Lower lobe of right lung (tissue), 2 donors: ENCODE results near the gene SLC52A1. TPM values are rescaled to one million over a fixed set of nuclear protein-coding genes. Genes with fewer than 3 reads are reported as not detected.
A peak's percentile ranks its signal among the peaks of the same experiment; 100 is the strongest.
"Not testable (repeated sequence)": the region's sequence is repeated elsewhere in the genome, so short reads cannot be mapped to it uniquely, and the experiment has no call there.

Source experiments
- ATAC-seq, 2 donors: fragments of 200-7000 bp; cut with Tn5 transposase; one replicate each; pipeline ENCODE4 v1.9.1; 2020 to 2022; ENCODE audit warnings: mild to moderate bottlenecking in 2 of 2, moderate library complexity in 2 of 2
- DNase-seq: peaks from one replicate; pipeline ENCODE4 v3.0.0-alpha.2; 2020
- H3K27ac ChIP-seq: fragments of 200-600 bp; one replicate; pipeline ENCODE4 v1.8.0; 2022
- H3K27me3 ChIP-seq: fragments of 200-600 bp; one replicate; pipeline ENCODE4 v1.8.0; 2022; ENCODE audit warnings: low read depth
- H3K36me3 ChIP-seq: fragments of 200-600 bp; one replicate; pipeline ENCODE4 v1.8.0; 2022; ENCODE audit warnings: mild to moderate bottlenecking
- H3K4me1 ChIP-seq: fragments of 200-600 bp; one replicate; pipeline ENCODE4 v1.8.0; 2022
- H3K4me3 ChIP-seq: fragments of 200-600 bp; one replicate; pipeline ENCODE4 v1.8.0; 2022; ENCODE audit warnings: mild to moderate bottlenecking
- H3K9me3 ChIP-seq: fragments of 200-600 bp; one replicate; pipeline ENCODE4 v1.8.0; 2022
- intact Hi-C: fragments of 100-400 bp; cut with DNase I; formaldehyde crosslinking; loops from one replicate; pipeline ENCODE4 v1.11.0; 2022
- long read RNA-seq: library from polyadenylated mRNA; unstranded; transcript quantifications from one replicate; pipeline ENCODE4 v2.0.0, GENCODE V29; 2021
- total RNA-seq: library from RNA; stranded (reverse); fragmentation: NEBNext Ultra II Directional; extraction: Animal tissue kit (Norgen Biotek cat#: 25700); gene quantifications from one replicate; pipeline ENCODE4 v1.2.1, GENCODE V29; 2021
- TF ChIP-seq, protein P1 (sequence below): fragments of 200-600 bp; IDR thresholded peaks from one replicate; pipeline ENCODE4 v1.8.0; 2022; ENCODE audit warnings: antibody characterized with exemption, mild to moderate bottlenecking
- donor health status: DM: no; HTN: yes; CAD: no; lungs with severe emphysema.

Gene SLC52A1
- 0.86 TPM for total RNA-seq
- long read RNA-seq, partial matches to known transcripts, result 1 of 2 reads
- long read RNA-seq, other reads (novel, unspliced or antisense), result 0 of 2 reads

DNA sequence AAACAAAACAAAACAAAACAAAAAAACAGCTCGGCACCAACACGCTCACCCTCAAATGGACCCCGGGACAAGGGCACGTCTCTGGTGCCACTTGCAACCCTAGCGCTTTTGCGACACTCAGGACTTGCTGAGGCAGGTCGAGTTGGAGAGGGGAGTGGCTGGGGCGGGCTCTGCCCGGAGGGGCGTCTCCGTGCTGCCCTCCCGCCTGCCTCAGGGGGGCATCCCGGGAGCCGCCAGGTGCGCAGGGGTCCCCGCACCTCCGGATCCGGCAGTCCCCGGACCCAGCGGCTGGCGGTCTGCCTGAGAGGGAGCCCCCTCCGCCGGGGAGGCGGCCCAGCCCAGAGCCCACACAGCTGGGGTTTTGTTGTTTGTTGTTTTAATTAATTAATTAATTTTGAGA is at the start of gene SLC52A1:
SLC52A1 (minus strand) TSS at position 112 of the 400 bp plus-strand sequence. CDS start 820 bp downstream, outside the sequence.
- Histone ChIP-seq H3K4me3 (peak within 1 kb of the TSS; percentile 28), H3K27me3 (peaks cover 15% of the 10 kb centered on the region), H3K9me3 (no peaks in the 10 kb centered on the region), H3K36me3 (no peaks in the 10 kb centered on the region), H3K4me1 (peaks cover 12% of the 10 kb centered on the region), H3K27ac (no peak within 1 kb of the TSS)
- DNase-seq, result no peak
- intact Hi-C loops, result no loop called here
- ATAC-seq, result peak; percentile 27 to 34
- TF ChIP-seq, protein P1, sequence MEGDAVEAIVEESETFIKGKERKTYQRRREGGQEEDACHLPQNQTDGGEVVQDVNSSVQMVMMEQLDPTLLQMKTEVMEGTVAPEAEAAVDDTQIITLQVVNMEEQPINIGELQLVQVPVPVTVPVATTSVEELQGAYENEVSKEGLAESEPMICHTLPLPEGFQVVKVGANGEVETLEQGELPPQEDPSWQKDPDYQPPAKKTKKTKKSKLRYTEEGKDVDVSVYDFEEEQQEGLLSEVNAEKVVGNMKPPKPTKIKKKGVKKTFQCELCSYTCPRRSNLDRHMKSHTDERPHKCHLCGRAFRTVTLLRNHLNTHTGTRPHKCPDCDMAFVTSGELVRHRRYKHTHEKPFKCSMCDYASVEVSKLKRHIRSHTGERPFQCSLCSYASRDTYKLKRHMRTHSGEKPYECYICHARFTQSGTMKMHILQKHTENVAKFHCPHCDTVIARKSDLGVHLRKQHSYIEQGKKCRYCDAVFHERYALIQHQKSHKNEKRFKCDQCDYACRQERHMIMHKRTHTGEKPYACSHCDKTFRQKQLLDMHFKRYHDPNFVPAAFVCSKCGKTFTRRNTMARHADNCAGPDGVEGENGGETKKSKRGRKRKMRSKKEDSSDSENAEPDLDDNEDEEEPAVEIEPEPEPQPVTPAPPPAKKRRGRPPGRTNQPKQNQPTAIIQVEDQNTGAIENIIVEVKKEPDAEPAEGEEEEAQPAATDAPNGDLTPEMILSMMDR, result no peak

DNA sequence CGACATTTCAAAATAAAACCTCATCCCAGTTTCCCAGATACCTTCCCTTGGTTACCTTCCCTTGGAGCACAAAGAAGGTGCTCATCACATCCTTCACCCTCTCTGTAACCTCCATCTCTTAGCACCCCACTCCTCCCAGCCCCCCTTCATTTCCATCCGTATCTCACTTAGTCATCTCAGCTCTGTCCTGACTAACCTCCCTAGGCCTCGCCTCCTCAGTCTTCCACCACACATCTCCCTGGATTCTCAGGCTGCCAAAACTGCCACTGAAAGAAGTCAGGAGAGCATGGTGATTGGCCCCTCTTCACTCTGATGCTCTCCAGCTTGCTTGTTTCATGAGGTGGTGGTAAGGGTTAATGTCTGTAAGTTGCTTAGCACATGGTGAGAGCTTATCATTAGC is 45.4 kb upstream of the SLC52A1 start:
- Histone ChIP-seq H3K4me1 (peaks cover 16% of the 10 kb centered on the region), H3K9me3 (peaks cover 17% of the 10 kb centered on the region), H3K27me3 (no peaks in the 10 kb centered on the region), H3K4me3 (no peak overlapping the region), H3K27ac (no peak overlapping the region), H3K36me3 (no peaks in the 10 kb centered on the region)
- intact Hi-C loops, result no loop called here
- no peak for DNase-seq
- TF ChIP-seq, protein P1, result no peak
- no peak for ATAC-seq

DNA sequence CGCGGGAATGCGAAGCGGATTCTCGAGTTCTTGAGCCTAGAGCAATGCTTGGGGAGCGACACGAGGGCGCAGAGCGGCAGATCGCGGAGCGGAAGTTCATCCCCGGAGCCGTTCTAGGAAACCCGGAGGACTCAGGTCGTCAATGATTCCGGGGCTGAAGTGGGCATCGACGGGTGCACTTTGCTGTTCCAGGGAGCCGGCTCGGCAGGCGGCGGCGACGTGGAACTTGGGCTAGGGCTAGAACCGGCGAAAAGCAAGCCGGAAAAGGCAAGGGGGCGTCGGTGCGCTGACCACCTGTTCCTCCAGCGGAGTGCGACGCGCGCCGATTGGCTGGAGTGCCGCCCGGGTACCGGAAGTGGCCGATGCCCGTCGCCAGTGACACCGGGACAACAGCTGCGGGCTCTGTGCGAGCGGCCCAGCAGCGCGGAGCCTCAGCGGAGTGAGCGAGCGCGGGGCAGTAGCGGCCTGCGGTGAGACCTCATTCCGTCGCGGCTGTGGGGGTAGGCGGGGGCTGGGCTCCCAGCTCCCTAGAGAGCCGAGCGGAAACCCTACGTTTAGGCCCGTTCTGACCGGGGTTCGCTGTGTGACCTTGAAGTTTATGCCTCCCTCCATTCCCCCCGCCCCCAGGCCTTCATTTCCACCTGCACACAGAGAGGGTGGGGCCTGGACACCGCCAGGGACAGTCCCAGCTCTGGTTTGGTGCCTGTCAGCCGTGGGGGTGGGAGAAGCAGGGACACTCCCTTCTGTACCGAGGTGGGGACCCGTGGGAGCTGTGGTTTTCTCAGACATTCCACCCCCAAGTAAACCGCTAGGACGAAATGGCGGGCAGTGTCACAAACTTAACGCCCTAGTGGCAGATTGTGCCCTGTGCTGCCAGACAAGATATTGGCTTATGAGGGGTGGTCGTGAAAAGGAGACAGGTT is 43.1 kb upstream of the SLC52A1 start, which contains the start of gene ZFP3:
ZFP3 (plus strand) TSS at position 362 of the 923 bp plus-strand sequence. CDS start 13,038 bp downstream, outside the sequence.
- ATAC-seq (peak; percentile 98 to 99), DNase-seq (peak; percentile 93)
- intact Hi-C loops, result no loop called here
- TF ChIP-seq, protein P1, result no peak
- Histone ChIP-seq H3K9me3 (no peaks in the 10 kb centered on the region), H3K4me1 (peaks cover 16% of the 10 kb centered on the region), H3K27ac (peak within 1 kb of the TSS; percentile 88), H3K36me3 (no peaks in the 10 kb centered on the region), H3K4me3 (peak within 1 kb of the TSS; percentile 88), H3K27me3 (no peaks in the 10 kb centered on the region)

DNA sequence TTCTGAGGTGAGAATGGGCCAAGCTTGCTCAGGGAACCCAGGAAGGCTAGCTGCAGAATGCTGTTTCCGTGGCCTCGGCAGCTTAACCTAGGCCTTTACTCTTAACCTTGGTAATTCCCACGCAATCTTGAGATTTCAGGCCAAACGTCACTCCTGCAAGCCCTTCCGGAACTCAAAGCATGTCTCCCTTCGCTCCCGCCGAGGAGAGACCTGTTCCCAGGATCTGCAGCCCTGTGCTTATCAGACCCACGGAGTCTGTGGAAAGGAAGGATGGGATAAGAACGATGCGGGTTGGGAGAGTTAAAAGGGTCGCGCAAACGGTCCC is 42.5 kb upstream of the SLC52A1 start:
- Histone ChIP-seq H3K9me3 (no peaks in the 10 kb centered on the region), H3K27ac (peak overlapping the region; percentile 88), H3K4me1 (peaks cover 16% of the 10 kb centered on the region), H3K36me3 (no peaks in the 10 kb centered on the region), H3K27me3 (no peaks in the 10 kb centered on the region), H3K4me3 (peak overlapping the region; percentile 88)
- ATAC-seq (peak in 1 of 2 donors; percentile 46), DNase-seq (no peak)
- TF ChIP-seq, protein P1, result no peak
- intact Hi-C loops, result no loop called here

DNA sequence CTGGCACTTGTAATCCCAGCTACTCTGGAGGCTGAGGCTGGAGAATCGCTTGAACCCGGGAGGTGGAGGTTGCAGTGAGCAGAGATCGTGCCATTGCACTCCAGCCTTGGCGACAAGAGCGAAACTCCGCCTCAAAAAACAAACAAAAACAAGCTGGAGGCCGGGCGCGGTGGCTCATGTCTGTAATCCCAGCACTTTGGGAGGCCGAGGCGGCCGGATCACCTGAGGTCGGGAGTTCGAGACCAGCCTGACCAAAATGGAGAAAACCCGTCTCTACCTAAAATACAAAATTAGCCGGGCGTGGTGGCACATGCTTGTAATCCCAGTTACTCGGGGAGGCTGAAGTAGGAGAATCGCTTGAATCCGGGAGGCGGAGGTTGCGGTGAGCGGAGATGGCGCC is 42.0 kb upstream of the SLC52A1 start:
- H3K36me3 ChIP-seq, H3K27me3 ChIP-seq, H3K9me3 ChIP-seq, DNase-seq, ATAC-seq, intact Hi-C loops: not testable (repeated sequence)
- H3K4me3 ChIP-seq, result peak overlapping the region; percentile 88
- H3K4me1 ChIP-seq, result peaks cover 16% of the 10 kb centered on the region
- peak overlapping the region; percentile 88 for H3K27ac ChIP-seq

DNA sequence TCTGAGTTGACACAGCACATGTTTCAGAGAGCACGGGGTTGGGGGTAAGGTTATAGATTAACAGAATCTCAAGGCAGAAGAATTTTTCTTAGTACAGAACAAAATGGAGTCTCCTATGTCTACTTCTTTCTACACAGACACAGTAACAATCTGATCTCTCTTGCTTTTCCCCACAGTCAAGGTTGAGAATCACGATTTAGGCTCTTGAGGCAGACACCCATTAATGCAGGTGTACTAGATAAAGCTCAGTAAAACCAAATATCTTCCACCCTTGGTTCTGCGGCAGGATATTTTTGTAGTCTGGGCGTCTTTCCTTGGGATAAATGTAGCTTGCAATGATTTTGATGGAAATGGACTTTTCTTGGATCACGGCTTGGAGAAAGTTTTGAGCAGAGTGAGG is 40.2 kb upstream of the SLC52A1 start:
- H3K27ac ChIP-seq, intact Hi-C loops, DNase-seq, H3K4me3 ChIP-seq, H3K9me3 ChIP-seq, H3K27me3 ChIP-seq, ATAC-seq, H3K36me3 ChIP-seq: not testable (repeated sequence)
- peaks cover 16% of the 10 kb centered on the region for H3K4me1 ChIP-seq
